ENCODE results near the gene IFT20. TPM values are rescaled to one million over a fixed set of nuclear protein-coding genes. Genes with fewer than 3 reads are reported as not detected.
"Not testable (repeated sequence)": the region's sequence is repeated elsewhere in the genome, so short reads cannot be mapped to it uniquely, and the experiment has no call there.

IFT20 gene
- polyA plus RNA-seq, 1 donor from 2014 or later = 36.8 TPM

GRCh38 chr17:28317966-28318758, 17.1 kb downstream of the IFT20 start:
- Mint-ChIP-seq H3K4me1 (peaks cover 10 to 16% (median 11%) of the 10 kb centered on the region in 3 donors), H3K27me3 (no peaks in the 10 kb centered on the region), H3K36me3 (no peaks in the 10 kb centered on the region), H3K27ac (peak overlapping the region; percentile 3 to 82 (median 13)), H3K4me3 (peak overlapping the region; percentile 85 to 95 (median 92)), H3K9me3 (no peaks in the 10 kb centered on the region)

GRCh38 chr17:28317099-28317965, 17.9 kb downstream of the IFT20 start:
- peaks cover 10 to 16% (median 11%) of the 10 kb centered on the region in 3 donors for H3K4me1 Mint-ChIP-seq
- no peaks in the 10 kb centered on the region for H3K9me3 Mint-ChIP-seq
- peak overlapping the region in 2 of 4 donors; percentile 85 to 95 for H3K4me3 Mint-ChIP-seq
- H3K27ac Mint-ChIP-seq = peak overlapping the region in 2 of 3 donors; percentile 13 to 82
- no peaks in the 10 kb centered on the region for H3K36me3 Mint-ChIP-seq
- no peaks in the 10 kb centered on the region for H3K27me3 Mint-ChIP-seq

GRCh38 chr17:28315846-28316705, 19.2 kb downstream of the IFT20 start:
- no peaks in the 10 kb centered on the region for H3K27me3 Mint-ChIP-seq
- peaks cover 10 to 16% (median 11%) of the 10 kb centered on the region in 3 donors for H3K4me1 Mint-ChIP-seq
- H3K9me3 Mint-ChIP-seq = no peaks in the 10 kb centered on the region
- H3K36me3 Mint-ChIP-seq = no peaks in the 10 kb centered on the region
- no peak overlapping the region for H3K27ac Mint-ChIP-seq
- H3K4me3 Mint-ChIP-seq = no peak overlapping the region

GRCh38 chr17:28313841-28314240, 21.4 kb downstream of the IFT20 start:
- Mint-ChIP-seq H3K27me3 (no peaks in the 10 kb centered on the region), H3K36me3 (no peaks in the 10 kb centered on the region), H3K4me1 (peaks cover 0 to 7% (median 6%) of the 10 kb centered on the region in 3 donors), H3K9me3 (no peaks in the 10 kb centered on the region), H3K27ac (no peak overlapping the region), H3K4me3 (no peak overlapping the region)

- H3K27me3 Mint-ChIP-seq = peaks cover 4% of the 10 kb centered on the region
- H3K4me3 Mint-ChIP-seq = no peak overlapping the region
- no peaks in the 10 kb centered on the region for H3K36me3 Mint-ChIP-seq
- H3K9me3 Mint-ChIP-seq = no peaks in the 10 kb centered on the region
- no peak overlapping the region for H3K27ac Mint-ChIP-seq
- H3K4me1 Mint-ChIP-seq = no peaks in the 10 kb centered on the region
Measured at GRCh38 chr17:28306954-28307401, 28.3 kb downstream of the IFT20 start.

GRCh38 chr17:28298449-28298848, 36.8 kb downstream of the IFT20 start:
- Mint-ChIP-seq H3K9me3 (no peaks in the 10 kb centered on the region), H3K4me3 (no peak overlapping the region), H3K36me3 (peaks cover 2% of the 10 kb centered on the region), H3K4me1 (peaks cover 6 to 13% (median 7%) of the 10 kb centered on the region in 3 donors), H3K27ac (no peak overlapping the region), H3K27me3 (no peaks in the 10 kb centered on the region)

GRCh38 chr17:28295677-28296578, 39.3 kb downstream of the IFT20 start:
- H3K4me3 Mint-ChIP-seq = no peak overlapping the region
- H3K36me3 Mint-ChIP-seq = peaks cover 2% of the 10 kb centered on the region
- H3K9me3 Mint-ChIP-seq = no peaks in the 10 kb centered on the region
- H3K27ac Mint-ChIP-seq = no peak overlapping the region
- H3K27me3 Mint-ChIP-seq = peaks cover 3% of the 10 kb centered on the region
- peaks cover 6 to 13% (median 11%) of the 10 kb centered on the region in 3 donors for H3K4me1 Mint-ChIP-seq

- H3K4me1 Mint-ChIP-seq = peaks cover 3 to 9% (median 8%) of the 10 kb centered on the region in 3 donors
- H3K4me3 Mint-ChIP-seq = no peak overlapping the region
- H3K27ac Mint-ChIP-seq = peak overlapping the region in 1 of 3 donors; percentile 21
- H3K9me3 Mint-ChIP-seq = no peaks in the 10 kb centered on the region
- H3K27me3 Mint-ChIP-seq = peaks cover 3% of the 10 kb centered on the region
- peaks cover 2% of the 10 kb centered on the region for H3K36me3 Mint-ChIP-seq
Measured at GRCh38 chr17:28293994-28294393, 41.3 kb downstream of the IFT20 start.

GRCh38 chr17:28292878-28293277, 42.4 kb downstream of the IFT20 start:
- H3K4me1 Mint-ChIP-seq, H3K27ac Mint-ChIP-seq, H3K4me3 Mint-ChIP-seq, H3K36me3 Mint-ChIP-seq, H3K9me3 Mint-ChIP-seq, H3K27me3 Mint-ChIP-seq: not testable (repeated sequence)

GRCh38 chr17:28291780-28292330, 43.4 kb downstream of the IFT20 start:
- H3K4me1 Mint-ChIP-seq = peaks cover 3 to 9% (median 8%) of the 10 kb centered on the region in 3 donors
- peaks cover 3% of the 10 kb centered on the region for H3K27me3 Mint-ChIP-seq
- H3K27ac Mint-ChIP-seq = no peak overlapping the region
- no peak overlapping the region for H3K4me3 Mint-ChIP-seq
- H3K9me3 Mint-ChIP-seq = no peaks in the 10 kb centered on the region
- peaks cover 2% of the 10 kb centered on the region for H3K36me3 Mint-ChIP-seq

- Mint-ChIP-seq H3K9me3 (no peaks in the 10 kb centered on the region), H3K27ac (no peak overlapping the region), H3K4me1 (peaks cover 3 to 9% (median 8%) of the 10 kb centered on the region in 3 donors), H3K27me3 (peaks cover 4% of the 10 kb centered on the region), H3K36me3 (peaks cover 2% of the 10 kb centered on the region), H3K4me3 (no peak overlapping the region)
Measured at GRCh38 chr17:28290703-28291102, 44.6 kb downstream of the IFT20 start.

- no peak overlapping the region for H3K4me3 Mint-ChIP-seq
- peaks cover 3% of the 10 kb centered on the region for H3K27me3 Mint-ChIP-seq
- no peaks in the 10 kb centered on the region for H3K36me3 Mint-ChIP-seq
- H3K9me3 Mint-ChIP-seq = no peaks in the 10 kb centered on the region
- H3K4me1 Mint-ChIP-seq = no peaks in the 10 kb centered on the region
- H3K27ac Mint-ChIP-seq = peak overlapping the region in 1 of 3 donors; percentile 27
Measured at GRCh38 chr17:28285965-28286364, 49.3 kb downstream of the IFT20 start.

GRCh38 chr17:28282596-28282995, 52.7 kb downstream of the IFT20 start:
- H3K4me1 Mint-ChIP-seq = peaks cover 7 to 11% (median 8%) of the 10 kb centered on the region in 3 donors
- no peak overlapping the region for H3K4me3 Mint-ChIP-seq
- H3K9me3 Mint-ChIP-seq = no peaks in the 10 kb centered on the region
- no peak overlapping the region for H3K27ac Mint-ChIP-seq
- no peaks in the 10 kb centered on the region for H3K36me3 Mint-ChIP-seq
- H3K27me3 Mint-ChIP-seq = peaks cover 17% of the 10 kb centered on the region
